GM18907 (cell line): ENCODE measurements around the gene NPR1.
"Not testable (repeated sequence)": the region's sequence is repeated elsewhere in the genome, so short reads cannot be mapped to it uniquely, and the experiment has no call there.

Experiments used
- ATAC-seq: cut with Tn5 transposase; IDR thresholded peaks from one replicate; pipeline ENCODE4 v1.9.1; 2021; ENCODE audit warnings: mild to moderate bottlenecking, moderate library complexity; ENCODE audit not compliant: unreplicated experiment

Gene NPR1

GRCh38 chr1:153679337-153680119, 1.0 kb downstream of the NPR1 start:
- no peak for ATAC-seq

- no peak for ATAC-seq
Measured at GRCh38 chr1:153680120-153680403, 1.6 kb downstream of the NPR1 start.

DNA sequence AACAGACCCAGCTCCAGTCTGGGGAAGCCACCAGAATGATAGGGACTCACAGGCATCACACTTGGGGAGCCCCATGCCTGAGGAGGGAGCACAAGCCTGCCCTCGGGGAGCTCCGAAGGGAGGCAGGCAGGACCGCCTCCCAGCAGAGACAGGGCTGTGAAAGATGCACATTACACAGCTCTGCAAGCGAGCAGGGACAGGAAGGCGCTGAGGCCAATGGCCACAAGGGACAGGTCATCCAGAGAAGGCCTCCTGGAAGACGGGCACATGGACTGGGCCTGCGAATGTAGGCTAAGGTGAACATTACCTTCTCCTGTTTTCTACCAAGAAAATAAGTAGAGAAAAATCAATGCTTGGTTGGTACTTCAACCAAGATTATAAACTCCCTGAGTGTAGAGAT, 4.2 kb downstream of the NPR1 start:
- no peak for ATAC-seq

DNA sequence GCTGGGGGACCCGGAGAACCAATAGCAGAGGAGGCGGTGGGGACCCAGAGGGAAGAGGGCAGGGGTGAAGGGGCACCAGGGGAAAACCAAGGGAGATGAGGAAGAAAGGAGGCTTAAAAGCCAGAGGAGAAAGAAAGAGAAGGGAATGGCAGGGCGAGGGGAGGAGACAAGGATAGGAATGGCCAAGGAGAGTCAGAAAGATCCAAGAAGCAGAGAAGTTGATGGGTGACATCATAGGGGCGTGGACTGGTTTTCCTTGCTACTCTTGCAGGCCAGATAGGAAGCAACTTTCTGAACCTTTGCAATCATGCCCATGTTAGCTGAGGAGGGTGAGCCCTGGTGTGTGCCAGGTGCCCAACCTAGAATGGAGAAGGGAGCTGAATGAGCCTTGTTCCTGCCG, 5.4 kb downstream of the NPR1 start:
- ATAC-seq, result no peak

DNA sequence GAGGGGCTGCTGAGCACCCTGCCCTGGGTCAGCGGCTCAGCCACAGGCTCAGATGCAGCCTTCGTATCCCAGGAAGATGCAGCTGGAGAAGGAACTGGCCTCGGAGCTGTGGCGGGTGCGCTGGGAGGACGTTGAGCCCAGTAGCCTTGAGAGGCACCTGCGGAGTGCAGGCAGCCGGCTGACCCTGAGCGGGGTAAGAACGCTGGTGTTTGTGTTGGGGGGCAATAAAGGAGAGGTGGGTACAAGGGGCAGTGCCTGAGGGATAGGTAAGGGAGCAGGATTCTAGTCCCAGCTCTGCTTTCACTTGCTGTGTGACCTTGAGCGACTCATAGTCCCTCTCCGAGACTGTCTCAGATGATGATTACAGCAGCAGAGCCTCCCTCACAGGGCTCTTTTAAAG, 6.4 kb downstream of the NPR1 start:
- ATAC-seq, result no peak

DNA sequence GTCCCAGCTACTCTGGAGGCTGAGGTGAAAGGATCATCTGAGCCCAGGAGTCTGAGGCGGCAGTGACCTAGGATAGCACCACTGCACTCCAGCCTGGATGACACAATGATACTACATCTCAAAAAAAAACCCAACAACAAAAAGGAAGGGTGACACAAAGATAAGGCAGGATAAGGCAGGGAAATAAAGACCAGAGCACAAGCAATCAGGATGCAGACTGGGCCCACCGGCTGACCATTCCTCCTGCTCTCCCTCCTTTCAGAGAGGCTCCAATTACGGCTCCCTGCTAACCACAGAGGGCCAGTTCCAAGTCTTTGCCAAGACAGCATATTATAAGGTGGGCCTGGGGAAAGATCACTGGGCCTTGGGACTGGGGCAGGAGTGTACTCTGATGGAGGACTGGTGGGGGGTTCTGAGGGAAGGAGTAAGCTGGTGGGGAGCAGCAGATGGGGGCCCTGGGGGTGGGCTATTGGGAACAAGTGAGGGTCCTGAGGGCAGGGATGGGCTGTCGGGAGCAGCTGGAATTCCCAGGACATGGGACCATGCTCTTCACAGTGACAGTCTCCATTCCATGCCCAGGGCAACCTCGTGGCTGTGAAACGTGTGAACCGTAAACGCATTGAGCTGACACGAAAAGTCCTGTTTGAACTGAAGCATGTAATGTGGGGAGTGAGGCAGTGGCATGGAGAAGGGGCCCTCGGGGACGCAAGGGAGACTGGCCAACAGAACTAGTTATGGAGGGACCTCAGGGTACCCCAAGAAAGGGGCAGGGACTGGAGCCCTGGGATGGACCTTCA, 7.3 kb downstream of the NPR1 start:
- no peak for ATAC-seq

- no peak for ATAC-seq
Measured at GRCh38 chr1:153687346-153688125, 9.0 kb downstream of the NPR1 start.

DNA sequence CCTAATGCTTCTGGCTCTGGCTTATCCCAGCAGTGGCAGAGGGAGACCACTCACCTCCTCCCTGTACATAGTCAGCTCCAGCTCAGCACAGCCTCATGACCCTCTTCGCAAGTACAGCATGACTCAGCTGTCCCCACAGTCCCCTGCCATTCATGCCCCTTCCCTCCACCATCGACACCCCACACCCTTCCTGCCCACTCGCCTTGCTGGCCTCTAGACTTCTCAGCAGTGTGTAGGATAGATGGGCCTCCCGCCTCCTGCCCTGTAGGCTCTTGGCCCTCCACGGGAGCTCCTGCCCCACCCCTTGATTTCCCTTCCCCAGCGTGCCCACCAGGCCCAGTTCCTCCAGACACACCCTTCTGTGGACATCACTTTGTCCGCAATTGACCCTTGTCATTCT, 9.8 kb downstream of the NPR1 start:
- ATAC-seq, result no peak

- ATAC-seq, result no peak
Measured at GRCh38 chr1:153688736-153689328, 10.3 kb downstream of the NPR1 start.

- no peak for ATAC-seq
Measured at GRCh38 chr1:153693466-153693865, 15.0 kb downstream of the NPR1 start.

DNA sequence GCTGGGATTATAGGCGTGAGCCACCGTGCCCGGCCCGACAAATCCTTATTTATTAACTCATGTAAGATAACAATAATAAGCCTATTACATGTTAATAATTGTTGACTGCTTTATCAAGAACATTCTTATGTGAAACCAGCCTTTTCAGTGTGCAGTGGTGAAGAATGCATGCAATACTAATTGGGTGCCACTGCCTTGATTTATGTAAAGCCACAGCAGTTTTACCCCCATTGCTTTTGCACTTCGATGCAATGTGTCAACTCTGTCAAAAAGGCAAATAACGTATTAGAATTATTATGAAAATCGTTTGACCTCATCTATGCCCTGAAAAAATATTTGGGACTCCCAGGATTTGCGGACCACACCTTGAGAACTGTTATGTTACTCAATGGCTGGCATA, 18.3 kb downstream of the NPR1 start:
- ATAC-seq, result no peak

- no peak for ATAC-seq
Measured at GRCh38 chr1:153697191-153698019, 18.9 kb downstream of the NPR1 start.

GRCh38 chr1:153698020-153698922, 19.8 kb downstream of the NPR1 start:
- ATAC-seq, result peak; percentile 50

DNA sequence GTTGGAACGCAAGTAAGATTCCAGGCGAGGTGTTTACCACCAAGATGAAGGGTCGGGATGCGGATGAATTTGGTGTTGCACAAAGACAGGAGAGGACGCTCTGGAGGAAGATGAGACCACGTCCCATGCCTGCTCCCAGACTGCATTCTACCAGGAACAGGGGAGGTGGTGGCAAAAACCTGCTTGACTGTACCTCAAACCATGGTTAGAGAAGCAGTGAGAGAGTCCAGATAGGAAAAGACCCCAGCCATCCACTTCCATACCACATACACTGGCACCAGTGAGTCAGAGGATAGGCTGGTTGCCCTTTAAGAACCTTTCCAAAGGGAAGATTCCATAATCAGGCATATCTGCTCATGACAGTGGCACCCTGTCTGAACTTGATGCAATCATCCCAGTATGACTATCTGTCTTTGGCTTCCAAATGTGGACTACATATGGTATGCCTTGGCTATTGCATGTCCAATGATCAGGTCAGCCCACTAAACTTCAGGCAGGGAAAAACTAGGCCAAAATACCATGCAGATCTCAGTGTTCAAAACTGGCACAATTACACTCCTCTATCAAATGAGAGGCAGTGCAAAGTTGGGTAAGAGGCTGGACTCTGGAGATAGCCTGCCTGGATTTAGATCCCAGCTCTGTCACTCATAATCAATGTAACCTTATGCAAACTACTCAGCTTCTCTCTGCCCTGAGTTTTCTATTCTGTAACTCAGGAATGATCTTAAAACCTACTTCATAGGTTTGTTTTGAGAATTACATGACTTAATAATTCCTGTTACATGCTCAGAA, 20.6 kb downstream of the NPR1 start:
- ATAC-seq, result no peak

- ATAC-seq, result no peak
Measured at GRCh38 chr1:153699768-153700167, 21.3 kb downstream of the NPR1 start.

DNA sequence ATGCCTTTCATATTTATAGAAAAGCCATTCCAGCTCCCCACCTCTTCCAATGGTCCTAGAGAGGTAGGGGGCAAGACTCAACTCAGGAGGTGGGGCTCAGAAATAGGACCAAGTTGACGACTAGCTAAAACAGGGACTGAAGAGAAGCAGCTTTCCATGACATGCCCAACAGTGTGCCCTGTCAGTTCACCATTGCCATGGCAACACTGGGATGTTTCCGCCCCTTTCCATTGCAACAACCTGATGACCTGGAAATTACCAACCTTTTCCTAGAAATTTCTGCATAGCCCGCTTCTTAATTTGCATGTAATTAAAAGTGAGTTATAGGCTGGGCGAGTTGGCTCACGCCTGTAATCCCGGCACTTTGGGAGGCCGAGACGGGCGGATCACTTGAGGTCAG, 27.0 kb downstream of the NPR1 start:
- ATAC-seq, result no peak

DNA sequence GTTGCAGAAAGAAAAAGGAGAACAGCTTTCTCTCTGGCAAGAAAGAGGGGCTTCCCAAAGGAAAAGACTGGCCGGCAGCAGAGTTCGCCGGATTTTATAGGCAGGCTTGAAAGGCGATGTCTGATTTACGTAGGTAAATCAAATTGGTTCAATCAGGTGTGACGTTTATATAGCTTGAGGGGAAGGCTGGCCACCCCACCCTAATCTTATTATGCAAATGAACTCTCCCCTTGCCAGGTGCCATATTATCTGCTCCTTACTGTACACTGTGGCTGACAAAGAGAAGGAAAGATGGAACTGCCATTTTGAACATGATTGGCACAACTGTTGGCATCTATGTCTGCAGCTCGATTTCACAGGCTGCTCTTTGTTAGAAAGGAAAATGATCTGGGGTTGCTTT, 32.5 kb downstream of the NPR1 start:
- no peak for ATAC-seq

- ATAC-seq, result not testable (repeated sequence)
Measured at GRCh38 chr1:153716211-153716610, 37.7 kb downstream of the NPR1 start.

GRCh38 chr1:153717330-153717729, 38.8 kb downstream of the NPR1 start:
- no peak for ATAC-seq
